Measurements from ENCODE around the gene PAQR8. TPM values are rescaled to one million over a fixed set of nuclear protein-coding genes. Genes with fewer than 3 reads are reported as not detected.
"Not testable (repeated sequence)": the region's sequence is repeated elsewhere in the genome, so short reads cannot be mapped to it uniquely, and the experiment has no call there.

Gene PAQR8
- total RNA-seq, 1 experiment from 2014 or later = 3.0 TPM

DNA sequence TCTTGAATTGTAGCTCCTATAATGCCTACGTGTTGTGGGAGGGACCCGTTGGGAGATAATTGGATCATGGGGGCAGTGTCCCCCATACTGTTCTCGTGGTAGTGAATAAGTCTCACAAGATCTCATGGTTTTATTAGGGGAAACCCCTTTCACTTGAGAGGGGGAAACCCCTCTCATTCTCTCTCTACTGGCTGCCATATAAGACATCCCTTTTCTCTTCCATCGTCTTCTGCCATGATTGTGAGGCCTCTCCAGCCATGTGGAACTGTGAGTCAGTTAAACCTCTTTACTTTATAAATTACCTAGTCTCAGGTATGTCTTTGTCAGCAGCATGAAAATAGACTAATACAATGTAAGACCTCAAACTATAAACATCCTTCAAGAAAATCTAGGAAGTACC is 23.1 kb downstream of the PAQR8 start:
- no peak overlapping the region for H3K18ac ChIP-seq (ENCODE audit: insufficient read length, low read depth, low read length)
- H3T11ph ChIP-seq (ENCODE audit: low read length) = no peak overlapping the region
- H3K79me2 ChIP-seq (ENCODE audit: insufficient read depth, low read length) = no peaks in the 10 kb centered on the region
- DNase-seq = no peak
- H2AK5ac ChIP-seq (ENCODE audit: insufficient read length, low read length) = no peak overlapping the region
- H2BK20ac ChIP-seq (ENCODE audit: low read depth, low read length, poor library complexity, severe bottlenecking) = no peak overlapping the region
- H4K8ac ChIP-seq (replicated peaks; ENCODE audit: insufficient read length, low read depth, low read length) = no peak overlapping the region
- Mint-ChIP-seq H3K4me3 (no peak overlapping the region), H3K4me1 (no peaks in the 10 kb centered on the region), H3K27ac (no peak overlapping the region), H3K27me3 (ENCODE audit: low read depth) (no peaks in the 10 kb centered on the region), H3K36me3 (ENCODE audit: insufficient read depth in 1 of 3, low read depth in 3 of 3) (peaks cover 3 to 17% (median 8%) of the 10 kb centered on the region in 3 experiments; a peak in 5 of 7 replicates), H3K9me3 (peaks cover 8 to 23% of the 10 kb centered on the region in 2 experiments; a peak in 4 of 5 replicates)
- no peak overlapping the region for H3K23ac ChIP-seq (ENCODE audit: insufficient read length, low read depth, low read length)
- no peak overlapping the region for H2BK120ac ChIP-seq (ENCODE audit: low read depth, low read length, poor library complexity, severe bottlenecking)
- no peak overlapping the region for H3K56ac ChIP-seq (ENCODE audit: insufficient read length, low read depth, low read length)
- no peak overlapping the region for H3K4me2 ChIP-seq (ENCODE audit: insufficient read depth, insufficient read length, low read length)
- no peak overlapping the region for H2BK12ac ChIP-seq (ENCODE audit: insufficient read length, low read depth, low read length)
- H2AFZ ChIP-seq (ENCODE audit: low read length) = no peak overlapping the region
- no peaks in the 10 kb centered on the region for H3K79me1 ChIP-seq (ENCODE audit: insufficient read depth, low read depth, low read length, poor library complexity, severe bottlenecking)
- H3K9me3 ChIP-seq (ENCODE audit: control insufficient read depth, low read depth, low read length) = peaks cover 8% of the 10 kb centered on the region
- H3K4me1 ChIP-seq (ENCODE audit: insufficient read depth, low read length) = no peaks in the 10 kb centered on the region
- TF ChIP-seq, protein P1, sequence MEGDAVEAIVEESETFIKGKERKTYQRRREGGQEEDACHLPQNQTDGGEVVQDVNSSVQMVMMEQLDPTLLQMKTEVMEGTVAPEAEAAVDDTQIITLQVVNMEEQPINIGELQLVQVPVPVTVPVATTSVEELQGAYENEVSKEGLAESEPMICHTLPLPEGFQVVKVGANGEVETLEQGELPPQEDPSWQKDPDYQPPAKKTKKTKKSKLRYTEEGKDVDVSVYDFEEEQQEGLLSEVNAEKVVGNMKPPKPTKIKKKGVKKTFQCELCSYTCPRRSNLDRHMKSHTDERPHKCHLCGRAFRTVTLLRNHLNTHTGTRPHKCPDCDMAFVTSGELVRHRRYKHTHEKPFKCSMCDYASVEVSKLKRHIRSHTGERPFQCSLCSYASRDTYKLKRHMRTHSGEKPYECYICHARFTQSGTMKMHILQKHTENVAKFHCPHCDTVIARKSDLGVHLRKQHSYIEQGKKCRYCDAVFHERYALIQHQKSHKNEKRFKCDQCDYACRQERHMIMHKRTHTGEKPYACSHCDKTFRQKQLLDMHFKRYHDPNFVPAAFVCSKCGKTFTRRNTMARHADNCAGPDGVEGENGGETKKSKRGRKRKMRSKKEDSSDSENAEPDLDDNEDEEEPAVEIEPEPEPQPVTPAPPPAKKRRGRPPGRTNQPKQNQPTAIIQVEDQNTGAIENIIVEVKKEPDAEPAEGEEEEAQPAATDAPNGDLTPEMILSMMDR (conservative IDR thresholded peaks at IDR 0.05) = no peak
- H2BK15ac ChIP-seq (ENCODE audit: low read depth, low read length) = no peak overlapping the region
- no peak overlapping the region for H3K4ac ChIP-seq (ENCODE audit: low read depth, low read length)
- H3K14ac ChIP-seq (ENCODE audit: insufficient read depth, low read length) = no peak overlapping the region
- no peak overlapping the region for H3K9ac ChIP-seq (ENCODE audit: extremely low read depth, insufficient read length, low read length)
- no peaks in the 10 kb centered on the region for H3K23me2 ChIP-seq (ENCODE audit: insufficient read length, low read depth, low read length, poor library complexity, severe bottlenecking)
- WGBS (ENCODE audit: extremely low coverage, insufficient read length, low lambda C conversion rate) = no CpG with 5 or more reads among the region's 4 CpGs
- H2BK5ac ChIP-seq (ENCODE audit: insufficient read length, low read length) = no peak overlapping the region
- no peaks in the 10 kb centered on the region for H3K27me3 ChIP-seq (ENCODE audit: insufficient read depth, low read length)
- no peak overlapping the region for H3K27ac ChIP-seq (ENCODE audit: insufficient read length, low read depth, low read length)
- H4K5ac ChIP-seq (ENCODE audit: insufficient read length, low read depth, low read length) = no peak overlapping the region
- no peaks in the 10 kb centered on the region for H4K20me1 ChIP-seq (ENCODE audit: control insufficient read depth, insufficient read depth, insufficient read length)
- H4K91ac ChIP-seq (ENCODE audit: insufficient read length, low read depth, low read length) = no peak overlapping the region

DNA sequence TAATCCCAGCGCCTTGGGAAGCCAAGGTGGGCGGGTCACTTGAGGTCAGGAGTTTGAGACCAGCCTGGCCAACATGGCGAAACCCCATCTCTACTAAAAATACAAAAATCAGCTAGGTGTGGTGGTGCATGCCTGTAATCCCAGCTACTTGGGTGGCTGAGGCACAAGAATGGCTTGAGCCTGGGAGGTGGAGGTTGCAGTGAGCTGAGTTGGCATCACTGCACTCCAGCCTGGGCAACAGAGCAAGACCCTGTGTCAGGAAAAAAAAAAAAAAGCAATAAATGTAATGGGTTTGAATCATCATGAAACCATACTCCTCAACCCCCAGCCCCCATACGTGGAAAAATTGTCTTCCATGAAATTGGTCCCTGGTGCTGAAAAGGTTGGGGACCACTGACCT is 26.2 kb downstream of the PAQR8 start:
- not testable (repeated sequence) for H4K8ac ChIP-seq (replicated peaks; ENCODE audit: insufficient read length, low read depth, low read length); H4K20me1 ChIP-seq (ENCODE audit: control insufficient read depth, insufficient read depth, insufficient read length); H3K4me1 ChIP-seq (ENCODE audit: insufficient read depth, low read length); H3K4me1 Mint-ChIP-seq; DNase-seq; H3T11ph ChIP-seq (ENCODE audit: low read length); H3K23ac ChIP-seq (ENCODE audit: insufficient read length, low read depth, low read length); H2BK15ac ChIP-seq (ENCODE audit: low read depth, low read length); H2BK12ac ChIP-seq (ENCODE audit: insufficient read length, low read depth, low read length); H3K56ac ChIP-seq (ENCODE audit: insufficient read length, low read depth, low read length); H3K27ac Mint-ChIP-seq; H3K27ac ChIP-seq (ENCODE audit: insufficient read length, low read depth, low read length); H3K79me1 ChIP-seq (ENCODE audit: insufficient read depth, low read depth, low read length, poor library complexity, severe bottlenecking); H3K23me2 ChIP-seq (ENCODE audit: insufficient read length, low read depth, low read length, poor library complexity, severe bottlenecking); H4K5ac ChIP-seq (ENCODE audit: insufficient read length, low read depth, low read length); H3K18ac ChIP-seq (ENCODE audit: insufficient read length, low read depth, low read length); H3K9ac ChIP-seq (ENCODE audit: extremely low read depth, insufficient read length, low read length); H2AFZ ChIP-seq (ENCODE audit: low read length); H2BK120ac ChIP-seq (ENCODE audit: low read depth, low read length, poor library complexity, severe bottlenecking); H2BK20ac ChIP-seq (ENCODE audit: low read depth, low read length, poor library complexity, severe bottlenecking); H3K79me2 ChIP-seq (ENCODE audit: insufficient read depth, low read length); H2AK5ac ChIP-seq (ENCODE audit: insufficient read length, low read length); H3K27me3 Mint-ChIP-seq (ENCODE audit: low read depth); H3K9me3 ChIP-seq (ENCODE audit: control insufficient read depth, low read depth, low read length); H3K4ac ChIP-seq (ENCODE audit: low read depth, low read length); H2BK5ac ChIP-seq (ENCODE audit: insufficient read length, low read length); H4K91ac ChIP-seq (ENCODE audit: insufficient read length, low read depth, low read length); H3K4me2 ChIP-seq (ENCODE audit: insufficient read depth, insufficient read length, low read length); H3K14ac ChIP-seq (ENCODE audit: insufficient read depth, low read length); H3K4me3 Mint-ChIP-seq; H3K27me3 ChIP-seq (ENCODE audit: insufficient read depth, low read length)
- Mint-ChIP-seq H3K36me3 (ENCODE audit: insufficient read depth in 1 of 3, low read depth in 3 of 3) (peaks cover 3 to 17% (median 7%) of the 10 kb centered on the region in 3 experiments; a peak in 5 of 7 replicates), H3K9me3 (peaks cover 8 to 23% of the 10 kb centered on the region in 2 experiments; a peak in 4 of 5 replicates)
- WGBS (ENCODE audit: extremely low coverage, insufficient read length, low lambda C conversion rate) = no CpG with 5 or more reads among the region's 4 CpGs

Measured in H9 (cell line).